H54 (cell line): Measurements from ENCODE around the gene PAPSS1.
A peak's percentile ranks its signal among the peaks of the same experiment; 100 is the strongest.

ENCODE experiments used
- DNase-seq: peaks from one replicate; pipeline ENCODE4 v3.0.0; 2011; ENCODE audit warnings: low spot score, mixed read lengths; ENCODE audit not compliant: insufficient read length
- FAIRE-seq: peaks from 3 replicates; lab custom pipeline; 2011; peaks lifted over from hg19 to GRCh38; lab: Jason Lieb, UNC
- POLR2A ChIP-seq: IDR thresholded peaks from 2 replicates; pipeline ENCODE4 v1.6.1; 2011; ENCODE audit warnings: low read depth, mild to moderate bottlenecking, low read length

PAPSS1 gene

GRCh38 chr4:107719922-107720722, at the start of gene PAPSS1:
PAPSS1 (minus strand) TSS chr4:107720234; CDS start chr4:107720179, 55 bp downstream.
- peak; percentile 33 for FAIRE-seq
- TF ChIP-seq POLR2A = peak; percentile 72

GRCh38 chr4:107760281-107760947, 40.4 kb upstream of the PAPSS1 start:
- FAIRE-seq (no peak), DNase-seq (no peak)
- no peak for TF ChIP-seq POLR2A

More at GRCh38 chr4:107719922-107720722, at the start of gene PAPSS1:
- peak; percentile 68 for DNase-seq

GRCh38 chr4:107757864-107758476, 37.9 kb upstream of the PAPSS1 start:
- DNase-seq (no peak), FAIRE-seq (no peak)
- TF ChIP-seq POLR2A = no peak

GRCh38 chr4:107757283-107757682, 37.2 kb upstream of the PAPSS1 start:
- TF ChIP-seq POLR2A = no peak
- DNase-seq (no peak), FAIRE-seq (no peak)

- no peak for TF ChIP-seq POLR2A
- no peak for DNase-seq
- no peak for FAIRE-seq
Observed at GRCh38 chr4:107755841-107756356, 35.9 kb upstream of the PAPSS1 start.

GRCh38 chr4:107751670-107752069, 31.6 kb upstream of the PAPSS1 start:
- no peak for DNase-seq
- no peak for FAIRE-seq
- no peak for TF ChIP-seq POLR2A

GRCh38 chr4:107747748-107748486, 27.9 kb upstream of the PAPSS1 start:
- DNase-seq = no peak
- FAIRE-seq = no peak
- TF ChIP-seq POLR2A = no peak

- DNase-seq = no peak
- no peak for FAIRE-seq
- no peak for TF ChIP-seq POLR2A
Observed at GRCh38 chr4:107746161-107746560, 26.1 kb upstream of the PAPSS1 start.

- DNase-seq = no peak
- no peak for FAIRE-seq
- no peak for TF ChIP-seq POLR2A
Observed at GRCh38 chr4:107744532-107744931, 24.5 kb upstream of the PAPSS1 start.

- no peak for DNase-seq
- no peak for TF ChIP-seq POLR2A
- FAIRE-seq = no peak
Observed at GRCh38 chr4:107743532-107743931, 23.5 kb upstream of the PAPSS1 start.

- DNase-seq (no peak), FAIRE-seq (no peak)
- TF ChIP-seq POLR2A = no peak
Observed at GRCh38 chr4:107742791-107743190, 22.8 kb upstream of the PAPSS1 start.

GRCh38 chr4:107742196-107742595, 22.2 kb upstream of the PAPSS1 start:
- no peak for FAIRE-seq

GRCh38 chr4:107740950-107741701, 21.1 kb upstream of the PAPSS1 start:
- TF ChIP-seq POLR2A = no peak
- FAIRE-seq (no peak), DNase-seq (no peak)

More at GRCh38 chr4:107742196-107742595, 22.2 kb upstream of the PAPSS1 start:
- no peak for DNase-seq
- no peak for TF ChIP-seq POLR2A
